Hepatocyte (in vitro differentiated cells): ENCODE data around the gene ITPK1.

ENCODE experiments used
- CTCF ChIP-seq: fragments of 200-600 bp; sonication (generic); IDR thresholded peaks from 2 replicates; pipeline ENCODE4 v1.5.1; 2016; ENCODE audit warnings: antibody characterized with exemption, mild to moderate bottlenecking; ENCODE audit not compliant: poor library complexity
- EZH2 ChIP-seq: fragments of 200-600 bp; sonication (generic); IDR thresholded peaks from 2 replicates; pipeline ENCODE4 v1.6.1; 2016; ENCODE audit warnings: antibody characterized with exemption, mild to moderate bottlenecking, borderline replicate concordance
- EZH2phosphoT487 ChIP-seq: fragments of 200-600 bp; sonication (generic); IDR thresholded peaks from one replicate; pipeline ENCODE4 v1.6.1; 2018; ENCODE audit warnings: antibody characterized with exemption, mild to moderate bottlenecking, low read depth, moderate library complexity; ENCODE audit not compliant: unreplicated experiment, severe bottlenecking

DNA sequence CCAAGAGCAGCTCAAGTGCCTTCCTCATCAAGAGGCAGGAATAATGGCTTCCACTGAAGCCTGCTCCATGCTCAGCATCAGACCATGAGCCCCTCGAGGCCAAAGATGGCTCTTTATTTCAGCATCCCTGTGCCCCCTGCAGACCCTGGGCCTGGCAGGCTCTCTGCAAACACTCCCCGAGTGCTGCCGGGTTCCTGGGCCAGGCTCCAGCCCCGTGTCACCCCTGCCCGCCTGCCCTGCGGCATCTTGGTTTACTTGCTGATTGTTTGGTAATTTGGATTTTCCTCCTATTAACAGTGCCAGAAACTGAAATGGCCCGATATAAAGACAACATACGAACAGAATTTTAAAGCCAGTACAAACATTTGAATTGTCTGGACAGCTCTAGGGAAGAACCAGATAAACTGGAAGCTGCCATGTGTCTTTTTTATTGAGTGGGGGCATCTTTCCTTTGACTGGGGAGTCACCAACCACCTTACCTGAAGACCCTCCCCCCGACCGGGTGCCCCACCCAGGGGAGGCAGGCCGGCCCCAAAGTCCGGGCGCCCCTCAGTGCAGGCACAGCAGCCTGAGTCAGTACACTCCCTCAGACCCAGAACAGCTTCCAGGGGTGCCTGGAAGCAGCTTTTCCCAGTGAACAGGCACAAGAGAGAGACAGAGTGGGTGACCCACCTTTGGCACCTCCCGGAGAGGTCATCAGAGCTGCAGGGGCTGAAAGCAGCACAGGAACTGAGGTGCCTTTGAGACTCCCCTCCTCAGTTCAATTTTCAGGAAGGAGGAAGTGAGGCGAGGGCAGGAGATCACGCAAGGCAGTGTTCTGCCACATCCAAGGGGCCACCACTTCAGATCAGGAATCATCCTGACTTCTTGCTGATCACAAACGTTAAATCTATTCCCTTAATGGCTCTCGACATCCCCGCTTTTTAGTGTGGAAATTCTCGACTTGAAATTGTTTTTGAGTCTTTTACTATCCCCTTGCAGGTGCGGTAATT lies 30.6 kb downstream of the ITPK1 start:
- TF ChIP-seq EZH2, result no peak
- TF ChIP-seq CTCF, result no peak
- no peak for TF ChIP-seq EZH2phosphoT487
